Activated CD8-positive, alpha-beta memory T cell treated with anti-CD3 and anti-CD28 coated beads, Interleukin-2, amount 50 U/mL, for 48 hours (primary cell): ENCODE data around the gene GPBP1.
"Not testable (repeated sequence)": the region's sequence is repeated elsewhere in the genome, so short reads cannot be mapped to it uniquely, and the experiment has no call there.

ENCODE experiments used
- DNase-seq: peaks from one replicate; pipeline ENCODE4 v3.0.0-alpha.2; 2020

GPBP1 gene

GRCh38 chr5:57177479-57178156 lies 3.8 kb downstream of the GPBP1 start:
- DNase-seq: no peak

GRCh38 chr5:57178238-57178637 lies 4.4 kb downstream of the GPBP1 start:
- not testable (repeated sequence) for DNase-seq

- DNase-seq: no peak
Observed at GRCh38 chr5:57179262-57180200, 5.7 kb downstream of the GPBP1 start.

GRCh38 chr5:57181154-57181553 lies 7.3 kb downstream of the GPBP1 start:
- DNase-seq: no peak

- DNase-seq: no peak
Observed at GRCh38 chr5:57184322-57184721, 10.5 kb downstream of the GPBP1 start.

- no peak for DNase-seq
Observed at GRCh38 chr5:57185313-57185712, 11.5 kb downstream of the GPBP1 start.

GRCh38 chr5:57186194-57186593 lies 12.3 kb downstream of the GPBP1 start:
- DNase-seq: no peak

- not testable (repeated sequence) for DNase-seq
Observed at GRCh38 chr5:57187977-57188376, 14.1 kb downstream of the GPBP1 start.

GRCh38 chr5:57189515-57189914 lies 15.7 kb downstream of the GPBP1 start:
- no peak for DNase-seq

GRCh38 chr5:57190593-57190992 lies 16.7 kb downstream of the GPBP1 start:
- DNase-seq: no peak

- no peak for DNase-seq
Observed at GRCh38 chr5:57191163-57191562, 17.3 kb downstream of the GPBP1 start.

GRCh38 chr5:57191986-57192385 lies 18.1 kb downstream of the GPBP1 start:
- no peak for DNase-seq

- not testable (repeated sequence) for DNase-seq
Observed at GRCh38 chr5:57192832-57193231, 19.0 kb downstream of the GPBP1 start.

GRCh38 chr5:57193757-57194413 lies 20.0 kb downstream of the GPBP1 start:
- no peak for DNase-seq

- DNase-seq: no peak
Observed at GRCh38 chr5:57194653-57195052, 20.8 kb downstream of the GPBP1 start.

GRCh38 chr5:57195060-57195459 lies 21.2 kb downstream of the GPBP1 start:
- no peak for DNase-seq

- no peak for DNase-seq
Observed at GRCh38 chr5:57199866-57200265, 26.0 kb downstream of the GPBP1 start.

- no peak for DNase-seq
Observed at GRCh38 chr5:57202811-57203210, 29.0 kb downstream of the GPBP1 start.

GRCh38 chr5:57207007-57207653 lies 33.3 kb downstream of the GPBP1 start:
- no peak for DNase-seq

GRCh38 chr5:57207681-57208080 lies 33.8 kb downstream of the GPBP1 start:
- no peak for DNase-seq

GRCh38 chr5:57209316-57210040 lies 35.6 kb downstream of the GPBP1 start:
- no peak for DNase-seq

- no peak for DNase-seq
Observed at GRCh38 chr5:57210633-57211032, 36.8 kb downstream of the GPBP1 start.
